PC-9 (cell line): ENCODE measurements around the gene MACROD2. TPM values are rescaled to one million over a fixed set of nuclear protein-coding genes. Genes with fewer than 3 reads are reported as not detected.
"Not testable (repeated sequence)": the region's sequence is repeated elsewhere in the genome, so short reads cannot be mapped to it uniquely, and the experiment has no call there.

Source experiments
- BruUV-seq: library from RNA; stranded (reverse); fragments of 400-500 nt; replicated peaks from 2 replicates; lab custom pipeline; 2021; lab: Mats Ljungman, UMichigan
- CTCF ChIA-PET: fragments of 300-600 bp; sonication (Branson Sonifier 250); formaldehyde crosslinking; loops from one replicate; lab custom pipeline; 2022; ENCODE audit warnings: antibody characterized with exemption; lab: Charles Lee
- POLR2A ChIA-PET: fragments of 300-600 bp; sonication (Branson Sonifier 250); formaldehyde crosslinking; loops from one replicate; lab custom pipeline; 2022; ENCODE audit warnings: antibody characterized with exemption; ENCODE audit not compliant: unreplicated experiment; lab: Charles Lee
- DNase-seq, 2 experiments: peaks; one replicate each; pipeline versions ENCODE4 v3.0.0 to v3.0.0-alpha.2; 2015 to 2022; ENCODE audit warnings: mixed read lengths in 1 of 2
- H2AFZ ChIP-seq: fragments of 200-600 bp; sonication (generic); 2 replicates; pipeline ENCODE4 v1.8.1; 2017; ENCODE audit warnings: antibody characterized with exemption
- H3F3A ChIP-seq: fragments of 200-600 bp; sonication (generic); 2 replicates; pipeline ENCODE4 v1.8.1; 2017; ENCODE audit warnings: antibody characterized with exemption, mild to moderate bottlenecking, low read depth; ENCODE audit not compliant: insufficient read depth
- H3K27ac ChIP-seq: fragments of 200-600 bp; sonication (generic); 2 replicates; pipeline ENCODE4 v1.6.1; 2016; ENCODE audit warnings: mixed run types
- H3K27me3 ChIP-seq: fragments of 200-600 bp; sonication (generic); 2 replicates; pipeline ENCODE4 v1.6.1; 2016; ENCODE audit warnings: low read depth, mixed run types; ENCODE audit not compliant: insufficient read depth
- H3K36me3 ChIP-seq: fragments of 200-600 bp; sonication (generic); 2 replicates; pipeline ENCODE4 v1.6.1; 2016; ENCODE audit warnings: low read depth, mixed run types
- H3K4me1 ChIP-seq: fragments of 200-600 bp; sonication (generic); replicated peaks from 2 replicates; pipeline ENCODE4 v1.6.1; 2016; ENCODE audit warnings: mixed run types; ENCODE audit not compliant: insufficient read depth
- H3K4me2 ChIP-seq: fragments of 200-600 bp; sonication (generic); 2 replicates; pipeline ENCODE4 v1.6.1; 2017; ENCODE audit warnings: mixed run types
- H3K4me3 ChIP-seq: fragments of 200-600 bp; sonication (generic); 2 replicates; pipeline ENCODE4 v1.6.1; 2016; ENCODE audit warnings: mixed run types
- H3K79me2 ChIP-seq: fragments of 200-600 bp; sonication (generic); 2 replicates; pipeline ENCODE4 v1.6.1; 2017; ENCODE audit warnings: low read depth, mixed run types
- H3K9me2 ChIP-seq: fragments of 200-600 bp; sonication (generic); 2 replicates; pipeline ENCODE4 v1.8.1; 2017; ENCODE audit warnings: mild to moderate bottlenecking; ENCODE audit not compliant: insufficient read depth
- H3K9me3 ChIP-seq: fragments of 200-600 bp; sonication (generic); 2 replicates; pipeline ENCODE4 v1.8.1; 2016; ENCODE audit warnings: low read depth; ENCODE audit not compliant: insufficient read depth
- H4K20me1 ChIP-seq: fragments of 200-600 bp; sonication (generic); 2 replicates; pipeline ENCODE4 v1.8.1; 2017; ENCODE audit not compliant: insufficient read depth
- CTCF ChIP-seq: fragments of 200-600 bp; sonication (generic); conservative IDR thresholded peaks from 2 replicates; pipeline ENCODE4 v1.6.1; 2017; ENCODE audit warnings: mixed run types, antibody characterized with exemption, mild to moderate bottlenecking, moderate library complexity
- EZH2 ChIP-seq: fragments of 200-600 bp; sonication (generic); IDR thresholded peaks from 2 replicates; pipeline ENCODE4 v1.8.0; 2017; ENCODE audit warnings: antibody characterized with exemption, low read depth
- intact Hi-C: fragments of 100-400 bp; cut with micrococcal nuclease; formaldehyde crosslinking; loops from one replicate; pipeline ENCODE4 v1.10.0; 2022; ENCODE audit not compliant: unreplicated experiment
- total RNA-seq: library from RNA; stranded (reverse); gene quantifications from 2 replicates; pipeline ENCODE4 v1.2.3, GENCODE V29; 2021

Gene MACROD2
- total RNA-seq, 1 experiment from 2014 or later: 11.4 TPM

DNA sequence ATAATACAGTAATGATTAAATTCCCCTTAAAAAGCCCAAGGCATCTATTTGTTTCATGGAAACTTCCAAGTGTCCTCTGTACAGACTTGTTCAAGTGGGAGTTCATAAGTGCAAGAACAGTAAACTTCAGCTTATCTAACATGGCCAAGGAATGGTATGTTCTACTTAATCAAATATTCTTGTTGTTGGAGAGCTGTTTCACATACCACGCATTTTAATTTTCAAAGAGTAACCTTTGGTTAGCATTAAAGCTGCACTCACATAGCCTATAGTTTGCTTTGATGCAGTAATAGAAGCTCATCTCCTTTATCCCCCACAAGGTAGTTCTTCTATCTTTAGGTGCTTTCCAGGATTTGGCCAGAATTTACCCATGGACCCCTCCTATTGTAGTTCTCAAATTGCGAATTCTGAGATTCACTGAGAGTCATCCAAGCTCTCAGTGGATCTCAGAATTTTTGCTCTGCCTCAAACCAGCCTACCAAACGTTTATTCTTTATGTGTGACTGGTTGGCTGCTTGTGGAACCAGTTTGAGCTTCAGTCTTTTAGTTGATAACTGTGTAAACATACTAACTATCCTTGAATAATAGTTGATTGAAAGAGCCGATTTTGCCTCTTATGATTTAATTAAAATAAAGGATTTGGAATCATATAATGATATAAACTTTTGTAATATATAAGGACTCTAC lies 1010.1 kb downstream of the MACROD2 start:
- no peaks in the 10 kb centered on the region for H3K79me2 ChIP-seq
- ChIA-PET CTCF (no interaction called here), POLR2A (interaction anchor here (0.6 kb wide), 1 partner anchor 1453 kb away, joined by 4 read pairs; no protein-coding TSS in a partner anchor)
- no TSS peak for BruUV-seq
- intact Hi-C loops: no loop called here
- H4K20me1 ChIP-seq: no peaks in the 10 kb centered on the region
- no peaks in the 10 kb centered on the region for H3K9me3 ChIP-seq
- DNase-seq: no peak
- TF ChIP-seq CTCF (no peak), EZH2 (no peak)
- H2AFZ ChIP-seq: no peak overlapping the region
- no peaks in the 10 kb centered on the region for H3K36me3 ChIP-seq
- H3K27me3 ChIP-seq: no peaks in the 10 kb centered on the region
- no peak overlapping the region for H3K27ac ChIP-seq
- no peak overlapping the region for H3K4me2 ChIP-seq
- H3F3A ChIP-seq: no peaks in the 10 kb centered on the region
- no peaks in the 10 kb centered on the region for H3K9me2 ChIP-seq
- no peaks in the 10 kb centered on the region for H3K4me1 ChIP-seq
- H3K4me3 ChIP-seq: no peak overlapping the region

DNA sequence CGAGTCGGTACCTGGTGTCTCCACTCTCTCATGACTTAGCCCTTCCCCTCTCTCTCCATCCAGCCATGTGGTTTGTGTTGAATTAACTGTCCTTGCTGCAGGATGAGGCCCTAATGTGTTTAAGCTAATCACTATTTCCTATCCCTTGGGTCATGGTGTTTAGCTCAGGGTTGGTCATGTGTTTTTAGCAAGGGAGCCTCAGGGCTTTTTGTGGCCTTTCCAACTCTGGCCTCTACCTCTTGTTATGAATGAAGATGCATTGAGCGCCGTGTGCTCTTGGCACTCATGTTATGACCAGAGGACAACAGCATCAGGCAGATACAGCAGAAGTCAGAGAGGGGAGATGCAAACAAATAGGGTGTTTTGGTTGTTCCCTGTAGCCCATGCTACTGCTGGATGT lies 1016.3 kb downstream of the MACROD2 start:
- CTCF ChIA-PET: no interaction called here
- no peak for DNase-seq
- intact Hi-C loops: no loop called here
- no peaks in the 10 kb centered on the region for H4K20me1 ChIP-seq
- POLR2A ChIA-PET: interaction anchor here (0.6 kb wide), 1 partner anchor 15 kb away, joined by 4 read pairs; no protein-coding TSS in a partner anchor
- H3K9me2 ChIP-seq: no peaks in the 10 kb centered on the region
- H3K36me3 ChIP-seq: no peaks in the 10 kb centered on the region
- no peak overlapping the region for H3K4me2 ChIP-seq
- H3K9me3 ChIP-seq: no peaks in the 10 kb centered on the region
- no peak for TF ChIP-seq EZH2
- TF ChIP-seq CTCF: no peak
- H3K4me1 ChIP-seq: no peaks in the 10 kb centered on the region
- no peaks in the 10 kb centered on the region for H3K27me3 ChIP-seq
- H3F3A ChIP-seq: no peaks in the 10 kb centered on the region
- H3K79me2 ChIP-seq: no peaks in the 10 kb centered on the region
- H3K4me3 ChIP-seq: no peak overlapping the region
- H2AFZ ChIP-seq: no peak overlapping the region
- H3K27ac ChIP-seq: no peak overlapping the region
- no TSS peak for BruUV-seq

GRCh38 chr20:15012566-15012965 lies 1017.2 kb downstream of the MACROD2 start:
- no peaks in the 10 kb centered on the region for H3F3A ChIP-seq
- no peak overlapping the region for H3K4me3 ChIP-seq
- no TSS peak for BruUV-seq
- no peak for TF ChIP-seq CTCF
- no peak for TF ChIP-seq EZH2
- no peak overlapping the region for H3K4me2 ChIP-seq
- H3K4me1 ChIP-seq: no peaks in the 10 kb centered on the region
- H3K9me3 ChIP-seq: no peaks in the 10 kb centered on the region
- no peaks in the 10 kb centered on the region for H3K36me3 ChIP-seq
- no peak overlapping the region for H2AFZ ChIP-seq
- no peak for DNase-seq
- CTCF ChIA-PET: no interaction called here
- no peaks in the 10 kb centered on the region for H3K27me3 ChIP-seq
- intact Hi-C loops: no loop called here
- no peaks in the 10 kb centered on the region for H3K9me2 ChIP-seq
- H3K79me2 ChIP-seq: no peaks in the 10 kb centered on the region
- H4K20me1 ChIP-seq: no peaks in the 10 kb centered on the region
- H3K27ac ChIP-seq: no peak overlapping the region
- POLR2A ChIA-PET: no interaction called here

GRCh38 chr20:15016875-15017274 lies 1021.6 kb downstream of the MACROD2 start:
- H3K27ac ChIP-seq, H3K79me2 ChIP-seq, H3K4me1 ChIP-seq, H3K27me3 ChIP-seq, H3K36me3 ChIP-seq, H3K4me2 ChIP-seq, H3K9me3 ChIP-seq, POLR2A ChIA-PET, H3F3A ChIP-seq, DNase-seq, CTCF ChIA-PET, H3K4me3 ChIP-seq, H3K9me2 ChIP-seq, H2AFZ ChIP-seq, BruUV-seq, H4K20me1 ChIP-seq, intact Hi-C loops: not testable (repeated sequence)
